HG03565 (cell line): ENCODE data around the gene ZCCHC14.

Experiments
- ATAC-seq: cut with Tn5 transposase; IDR thresholded peaks from one replicate; pipeline ENCODE4 v1.9.1; 2021; ENCODE audit warnings: mild to moderate bottlenecking, moderate library complexity; ENCODE audit not compliant: unreplicated experiment

The ZCCHC14 gene

DNA sequence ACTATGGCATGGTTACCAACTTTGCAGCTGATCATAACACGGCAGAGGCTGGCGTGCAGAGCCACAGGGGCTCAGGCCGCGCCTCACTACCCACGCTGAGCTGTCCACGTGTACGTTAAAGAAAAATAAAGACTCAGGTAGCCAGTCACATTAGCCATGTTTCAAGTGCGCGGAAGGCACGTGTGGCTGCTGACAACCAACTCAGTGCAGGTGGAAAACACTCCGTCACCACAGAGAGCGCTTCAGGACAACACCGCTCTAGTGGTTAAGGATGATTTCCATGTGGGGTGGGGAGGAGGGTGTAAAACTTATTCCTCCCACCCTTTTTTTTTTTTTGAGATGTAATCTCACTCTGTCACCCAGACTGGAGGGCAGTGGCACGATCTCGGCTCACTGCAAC, 33.8 kb downstream of the ZCCHC14 start:
- ATAC-seq = no peak

DNA sequence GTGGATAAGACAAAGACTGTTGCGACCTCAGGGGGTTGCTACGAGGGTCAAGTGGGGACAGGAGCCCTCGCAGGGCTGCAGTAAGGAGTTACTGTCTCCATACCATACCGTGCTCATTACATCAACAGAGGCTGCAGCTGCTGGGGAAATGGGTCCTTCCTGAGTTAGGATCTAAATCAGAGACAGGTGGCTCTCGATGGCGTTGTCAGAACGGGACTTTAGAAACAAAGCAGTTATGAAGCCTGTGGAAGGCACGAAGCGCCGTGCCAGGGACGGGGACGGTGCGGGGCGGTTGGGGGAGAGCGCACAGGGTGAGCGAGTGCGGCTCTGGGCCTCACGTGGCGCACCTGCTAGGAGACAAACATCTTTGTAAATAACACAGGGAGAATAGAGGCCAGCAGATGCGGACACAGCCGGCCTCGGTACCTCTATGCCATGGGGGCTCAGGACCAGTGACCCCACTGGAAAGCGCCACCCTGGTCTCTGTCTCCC, 34.4 kb downstream of the ZCCHC14 start:
- no peak for ATAC-seq

DNA sequence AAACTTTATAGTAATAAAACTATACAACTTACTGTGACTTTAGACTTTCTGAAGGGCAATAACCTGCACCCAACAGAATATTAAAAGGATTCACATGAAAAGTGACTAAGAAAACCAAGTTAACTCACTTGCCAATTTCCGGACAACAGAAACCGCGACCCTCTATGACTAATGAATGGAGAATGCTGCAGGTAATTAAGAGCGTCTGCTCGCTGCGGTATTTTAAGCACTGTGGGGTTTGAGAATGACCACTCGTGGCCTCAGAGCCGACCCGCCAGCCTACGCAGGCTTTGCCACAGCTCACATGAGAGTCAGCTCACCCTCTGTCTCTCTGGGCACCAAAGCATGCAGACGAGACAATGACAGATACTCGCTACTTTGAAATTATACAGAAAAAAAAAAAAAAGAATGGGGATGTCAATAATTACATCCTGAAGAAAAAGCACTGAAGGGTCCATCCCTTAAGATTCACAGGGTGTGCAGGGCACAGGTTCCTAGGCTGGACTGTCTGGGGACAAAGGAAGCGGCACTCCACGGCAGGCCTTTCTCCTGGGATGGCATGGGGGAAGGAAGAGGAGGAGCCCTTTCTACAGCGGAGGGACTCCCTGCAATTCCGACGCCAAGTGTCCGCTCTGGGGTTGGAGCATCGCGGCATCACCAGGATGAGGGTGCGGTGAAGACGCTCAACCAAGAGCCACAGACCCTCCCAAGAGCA, 35.0 kb downstream of the ZCCHC14 start:
- no peak for ATAC-seq

DNA sequence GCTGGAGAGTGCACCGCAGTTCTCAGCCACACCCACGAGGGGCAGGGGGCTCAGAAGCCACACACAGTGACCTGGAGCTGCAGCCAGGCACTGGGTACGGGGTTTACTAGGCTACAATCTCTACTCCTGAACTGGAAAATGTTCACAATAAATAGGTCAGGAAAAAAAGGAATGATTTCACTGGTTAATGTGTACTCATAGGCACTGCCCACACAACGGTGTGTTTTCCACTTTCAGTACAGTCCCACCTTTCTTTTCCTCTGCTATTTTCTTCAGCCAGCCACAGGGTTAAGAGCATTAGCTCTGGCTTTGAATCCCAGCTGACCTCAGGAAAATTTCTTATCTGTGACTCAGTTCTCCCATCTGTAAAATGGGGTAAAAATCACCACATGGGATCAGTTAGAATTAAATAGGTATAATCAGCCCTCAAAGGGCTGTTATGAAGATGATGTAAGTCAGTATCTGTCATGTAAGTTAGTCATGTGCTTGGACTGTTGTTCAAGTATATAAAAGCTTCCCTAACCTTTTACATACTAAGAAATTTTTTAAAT, 35.7 kb downstream of the ZCCHC14 start:
- no peak for ATAC-seq

DNA sequence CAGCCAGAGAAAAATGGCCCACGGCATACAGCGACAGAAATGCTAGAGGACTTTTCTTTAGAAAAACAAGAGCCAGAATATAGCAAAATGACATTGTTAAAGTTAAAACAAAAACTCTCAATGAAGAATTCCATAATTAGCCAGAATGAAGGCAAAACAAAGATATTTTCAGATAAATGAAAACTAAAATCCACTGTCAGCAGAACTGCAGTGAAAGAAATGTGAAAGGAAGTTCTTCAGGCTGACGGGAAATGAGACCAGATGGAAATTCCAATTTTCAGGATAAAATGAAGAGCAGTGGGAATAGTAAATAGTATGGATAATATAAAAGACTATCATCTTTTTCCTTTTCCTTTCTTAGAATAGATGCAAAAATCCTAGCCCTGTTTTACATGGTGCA, 38.4 kb downstream of the ZCCHC14 start:
- ATAC-seq = no peak

DNA sequence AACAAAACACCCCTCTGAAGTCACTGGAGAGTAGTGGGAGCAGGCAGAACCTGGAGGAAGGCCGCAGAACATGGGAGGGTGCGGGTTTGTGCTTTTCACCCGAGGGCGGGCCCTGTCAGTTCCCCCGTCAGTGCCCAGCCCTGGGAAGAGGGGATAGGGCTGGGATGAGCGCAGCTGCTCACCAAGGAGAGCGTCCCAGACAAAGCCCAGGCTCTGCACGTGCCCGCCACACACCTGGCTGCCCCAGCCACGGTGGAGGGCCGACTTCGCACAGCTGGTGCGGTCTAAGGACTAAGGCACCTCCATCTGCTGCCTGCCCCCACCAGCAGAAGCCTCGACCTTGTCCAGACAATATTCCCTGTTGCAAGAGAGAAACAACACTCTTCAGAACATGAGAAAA, 39.5 kb downstream of the ZCCHC14 start:
- no peak for ATAC-seq

DNA sequence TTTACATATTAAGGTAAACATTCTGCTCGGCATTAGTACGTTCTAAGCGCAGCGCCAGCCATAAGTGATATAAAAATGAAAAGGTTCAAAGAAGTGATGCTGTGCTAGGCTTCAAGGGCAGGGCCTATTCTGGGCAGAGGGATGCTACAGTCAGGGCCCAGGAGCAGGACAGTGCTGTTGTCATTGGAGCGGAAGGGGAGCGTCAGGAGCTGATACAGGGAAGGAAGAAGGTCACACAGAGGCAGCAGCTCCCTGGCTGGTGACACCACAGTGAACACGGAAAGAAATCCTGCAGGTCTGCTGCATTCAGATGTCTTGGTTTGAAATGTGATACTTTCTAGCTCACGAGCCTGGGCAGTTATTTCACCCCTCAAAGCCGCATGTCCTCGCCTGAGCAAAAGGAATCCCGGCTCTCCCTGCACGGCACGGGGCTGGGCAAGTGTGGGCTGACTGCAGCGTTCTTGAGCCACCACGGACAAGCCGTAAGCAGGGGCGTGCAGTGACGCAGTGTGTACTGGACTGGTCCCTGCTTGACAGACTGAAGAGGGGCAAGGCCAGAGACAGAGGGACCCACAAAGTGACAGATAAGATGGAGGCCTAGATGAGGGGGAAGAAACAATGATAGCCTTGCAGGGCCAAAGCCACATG, 41.1 kb downstream of the ZCCHC14 start:
- ATAC-seq = no peak

DNA sequence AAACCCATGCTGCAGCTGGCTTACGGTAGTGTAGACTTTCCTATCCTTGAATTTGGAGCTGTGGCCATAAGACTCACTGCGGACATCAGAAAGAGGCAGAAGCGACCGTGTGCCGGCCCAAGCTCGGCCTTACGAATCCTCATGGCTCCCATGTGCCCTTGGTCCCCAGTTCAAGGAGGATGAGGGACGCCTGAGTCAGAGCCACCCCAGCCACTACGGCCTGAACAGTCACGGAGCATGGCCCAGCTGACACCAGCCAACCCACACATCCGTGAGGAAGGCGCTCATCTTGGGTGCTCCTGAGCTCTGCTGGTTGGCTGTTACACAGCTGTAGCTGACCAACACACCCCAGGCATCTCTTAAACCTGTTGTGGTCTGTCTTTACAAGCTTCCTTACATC, 44.0 kb downstream of the ZCCHC14 start:
- ATAC-seq = no peak

DNA sequence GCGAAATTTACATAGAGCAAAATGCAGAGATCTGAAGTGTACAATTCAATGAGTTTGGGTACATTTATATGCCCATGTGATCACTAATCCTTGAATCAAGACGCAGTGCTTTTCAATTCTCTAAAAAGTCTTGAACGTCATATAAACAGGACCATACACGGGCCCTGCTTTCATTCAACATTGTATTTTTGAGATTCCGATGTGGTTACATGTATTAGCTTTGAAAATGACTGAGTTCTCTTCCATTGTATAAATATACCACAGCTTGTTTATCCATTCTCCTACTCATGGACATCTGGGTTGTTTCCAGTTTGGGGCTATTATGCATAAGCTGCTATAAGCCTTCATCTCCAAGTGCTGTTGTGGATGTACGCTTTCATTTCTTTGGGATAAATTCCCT, 45.5 kb downstream of the ZCCHC14 start:
- no peak for ATAC-seq

DNA sequence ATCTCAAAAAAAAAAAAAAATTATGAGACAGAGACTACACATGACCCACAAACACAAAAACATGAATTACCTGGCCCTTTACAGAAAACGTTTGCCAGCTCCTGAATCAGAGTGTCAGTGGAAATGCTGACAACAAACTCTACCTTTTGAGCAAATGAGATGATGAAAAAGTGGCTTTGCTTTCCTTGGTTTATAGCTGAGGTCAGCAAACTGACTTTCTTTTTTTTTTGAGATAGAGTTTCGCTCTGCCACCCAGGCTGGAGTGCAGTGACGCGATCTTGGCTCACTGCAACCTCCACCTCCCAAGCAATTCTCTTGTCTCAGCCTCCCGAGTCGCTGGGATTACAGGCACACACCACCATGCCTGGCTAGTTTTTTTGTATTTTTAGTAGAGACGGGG, 46.3 kb downstream of the ZCCHC14 start:
- no peak for ATAC-seq

DNA sequence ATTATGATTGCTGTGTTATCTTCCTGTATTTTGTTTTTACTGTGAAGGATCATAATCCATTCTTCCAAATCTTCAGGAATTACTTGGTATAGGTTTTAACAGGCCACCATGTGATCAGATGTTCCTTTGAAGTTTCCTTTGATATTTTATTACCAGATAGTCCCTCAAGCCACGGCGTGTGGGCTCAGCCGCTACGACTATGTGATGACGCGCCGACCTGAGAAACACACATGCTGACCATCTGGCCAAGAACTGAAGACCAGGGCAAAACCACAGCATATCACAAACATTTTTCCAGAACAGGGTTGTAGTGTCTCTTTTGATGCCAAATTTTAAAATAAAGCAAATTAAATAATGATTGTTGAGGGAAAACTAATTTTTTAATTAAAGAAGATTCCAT, 47.3 kb downstream of the ZCCHC14 start:
- no peak for ATAC-seq

DNA sequence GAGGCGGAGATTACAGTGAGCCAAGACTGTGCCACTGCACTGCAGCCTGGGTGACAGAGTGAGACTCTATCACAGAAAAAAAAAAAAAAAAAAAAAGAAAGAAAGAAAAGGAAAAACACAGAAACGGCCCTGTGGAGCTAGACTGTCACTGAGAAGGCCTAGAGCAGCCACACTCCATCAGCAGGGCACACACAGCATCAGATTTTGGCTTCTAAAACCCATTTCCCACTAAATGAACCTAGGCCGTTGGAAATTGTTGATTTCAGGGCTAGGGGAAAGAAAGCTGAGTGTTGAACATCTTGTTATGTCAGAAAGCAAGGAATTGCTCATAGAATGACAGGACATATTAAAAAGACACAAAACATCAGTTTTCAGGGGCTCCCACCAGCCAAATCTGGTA, 48.9 kb downstream of the ZCCHC14 start:
- ATAC-seq = no peak

DNA sequence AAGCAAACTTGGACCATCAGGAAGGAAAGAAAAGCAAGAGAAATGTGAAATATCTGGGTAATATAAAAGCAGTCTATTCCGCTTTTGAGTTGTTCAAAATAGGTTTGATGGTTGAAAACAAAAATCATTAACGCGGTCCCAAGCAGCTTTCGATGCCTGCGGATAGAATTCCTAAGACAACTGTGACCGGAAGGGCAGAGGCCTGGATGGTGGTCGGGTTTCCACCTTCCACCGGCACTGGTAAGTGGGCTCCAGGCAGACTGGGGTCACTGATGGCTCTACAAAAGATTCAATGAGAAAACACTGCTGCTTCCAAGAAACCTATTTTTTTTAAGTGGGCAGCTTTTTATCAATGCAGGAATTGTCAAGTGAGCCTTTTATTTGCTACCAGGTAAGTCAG, 49.8 kb downstream of the ZCCHC14 start:
- no peak for ATAC-seq

DNA sequence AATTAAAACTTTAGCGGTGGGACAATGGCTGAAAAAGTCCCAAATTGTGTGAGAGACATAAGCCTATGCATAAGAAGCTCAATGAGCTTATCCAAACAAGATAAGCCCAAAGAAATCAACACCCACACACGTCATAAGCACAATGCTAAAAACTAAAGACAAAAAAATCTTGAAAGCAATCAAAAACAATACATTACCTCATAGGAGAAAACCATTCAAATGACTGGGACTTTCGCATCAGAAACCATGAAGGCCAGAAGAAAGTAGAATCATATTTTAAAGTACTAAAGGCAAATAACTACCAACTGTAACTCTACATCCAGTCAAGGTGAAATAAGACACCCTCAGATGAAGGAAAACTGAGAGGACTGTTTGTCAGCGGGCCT, 50.2 kb downstream of the ZCCHC14 start:
- ATAC-seq = no peak

DNA sequence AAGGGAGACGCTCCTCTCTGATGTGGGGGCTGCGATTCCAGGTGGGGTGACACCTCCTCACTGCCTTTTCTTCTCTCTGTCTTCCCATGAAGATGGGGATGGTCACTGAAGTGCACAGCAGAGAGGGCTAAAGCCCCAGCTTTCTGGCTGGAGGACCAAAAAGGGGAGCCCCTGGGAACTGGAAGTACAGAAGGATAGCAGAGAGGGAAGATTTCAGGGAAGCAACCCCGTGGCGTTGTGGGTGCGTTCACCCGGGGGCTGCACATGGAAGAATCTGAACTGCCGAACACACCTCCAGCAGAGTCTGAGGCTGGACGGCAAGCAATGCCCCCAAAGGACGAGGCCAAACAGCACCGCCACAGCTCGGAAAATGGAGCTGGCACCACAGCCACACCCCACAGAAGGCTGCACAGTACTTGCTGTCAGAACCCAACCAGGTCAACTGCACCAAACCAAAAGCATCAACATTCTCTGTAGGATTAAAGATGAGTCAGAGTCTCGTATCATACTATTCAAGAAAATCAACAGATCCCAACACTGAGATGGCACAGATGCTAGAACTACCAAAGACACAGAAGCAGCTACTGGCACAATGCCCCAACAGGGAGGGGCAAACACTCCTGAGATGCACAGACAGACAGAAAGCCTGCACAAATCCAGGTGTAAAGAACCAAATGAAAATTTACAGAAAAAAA, 50.8 kb downstream of the ZCCHC14 start:
- no peak for ATAC-seq

DNA sequence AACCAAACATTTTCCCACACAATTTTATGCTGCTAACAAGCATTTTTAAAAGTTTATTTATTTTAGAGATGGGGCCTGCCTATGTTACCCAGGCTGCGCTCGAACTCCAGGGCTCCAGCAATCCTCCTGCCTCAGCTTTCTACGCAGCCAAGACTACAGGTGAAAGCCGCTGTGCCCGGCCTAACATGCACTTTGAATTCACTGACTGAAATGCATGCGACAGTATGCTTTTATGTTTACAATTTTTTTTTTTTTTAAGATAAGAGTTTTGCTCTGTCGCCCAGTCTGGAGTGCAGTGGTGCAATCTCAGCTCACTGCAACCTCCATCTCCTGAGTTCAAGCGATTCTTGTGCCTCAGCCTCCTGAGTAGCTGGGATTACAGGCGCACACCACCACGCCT, 52.9 kb downstream of the ZCCHC14 start:
- no peak for ATAC-seq

DNA sequence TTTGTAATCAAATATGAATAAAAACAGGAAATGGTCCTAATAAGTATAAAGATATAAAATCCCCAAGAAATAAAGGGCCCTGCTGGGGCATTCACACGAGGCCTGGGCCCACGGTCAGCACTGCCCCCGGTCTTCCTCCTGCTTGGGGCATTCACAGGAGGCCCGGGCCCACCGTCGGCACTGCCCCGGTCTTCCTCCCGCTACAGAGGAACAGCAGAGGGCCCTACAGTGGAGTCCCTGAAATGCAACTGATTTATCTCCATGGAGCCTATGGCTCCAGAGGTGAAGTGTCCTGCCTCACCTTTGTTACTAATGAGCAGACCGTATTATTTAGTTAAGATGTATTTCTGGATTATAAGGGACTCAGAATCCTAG, 54.2 kb downstream of the ZCCHC14 start:
- no peak for ATAC-seq

DNA sequence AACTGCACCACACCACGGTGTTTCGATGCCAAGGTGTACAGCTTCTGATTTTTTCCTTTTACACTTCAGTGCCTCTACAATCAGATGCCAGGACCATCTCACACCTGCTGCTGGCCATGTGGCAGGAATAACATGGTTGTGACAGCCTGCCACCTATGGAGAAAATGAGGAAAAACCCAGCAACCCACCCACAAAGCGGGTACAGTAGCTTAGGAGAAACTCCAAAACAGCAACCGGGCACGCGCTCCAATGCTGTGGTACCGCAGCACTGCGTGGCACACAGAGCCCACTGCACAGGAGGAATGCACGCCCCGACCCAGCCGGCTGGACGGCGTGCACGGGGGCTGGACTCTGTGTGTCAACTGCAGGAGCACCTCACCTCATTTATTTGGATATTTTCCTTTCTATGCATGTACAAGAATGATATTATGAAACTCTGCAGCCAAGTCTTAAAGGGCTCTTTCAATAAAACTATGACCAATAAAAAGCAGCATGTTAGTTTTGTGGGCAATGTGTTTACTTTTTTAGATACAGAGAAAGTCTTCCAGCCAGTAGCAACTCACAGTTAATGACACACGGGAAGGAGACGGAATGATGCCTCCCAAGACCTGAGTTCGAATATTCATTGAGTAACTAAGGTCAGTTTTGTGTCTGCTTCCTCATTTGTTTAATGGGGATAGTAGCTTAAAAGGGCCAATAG, 54.8 kb downstream of the ZCCHC14 start:
- ATAC-seq = no peak

DNA sequence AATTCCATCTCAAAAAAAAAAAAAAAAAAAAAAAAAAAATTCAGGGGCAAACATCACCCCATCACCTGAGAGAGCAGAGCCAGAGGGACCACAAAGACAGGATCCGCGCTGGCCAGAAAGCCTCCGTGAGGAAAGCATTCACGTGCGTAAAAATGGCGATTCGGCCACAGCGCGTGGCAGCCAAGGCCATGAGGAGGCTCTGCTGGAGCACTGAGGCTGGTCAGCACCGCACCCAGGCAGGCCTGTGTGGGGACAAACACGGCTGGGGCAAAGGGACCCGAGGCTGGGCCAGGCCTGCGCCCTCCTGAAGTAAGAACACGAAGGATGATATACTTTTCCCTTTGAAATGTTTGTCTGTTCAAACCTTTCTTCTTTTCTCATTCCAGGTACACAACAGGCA, 55.5 kb downstream of the ZCCHC14 start:
- no peak for ATAC-seq

DNA sequence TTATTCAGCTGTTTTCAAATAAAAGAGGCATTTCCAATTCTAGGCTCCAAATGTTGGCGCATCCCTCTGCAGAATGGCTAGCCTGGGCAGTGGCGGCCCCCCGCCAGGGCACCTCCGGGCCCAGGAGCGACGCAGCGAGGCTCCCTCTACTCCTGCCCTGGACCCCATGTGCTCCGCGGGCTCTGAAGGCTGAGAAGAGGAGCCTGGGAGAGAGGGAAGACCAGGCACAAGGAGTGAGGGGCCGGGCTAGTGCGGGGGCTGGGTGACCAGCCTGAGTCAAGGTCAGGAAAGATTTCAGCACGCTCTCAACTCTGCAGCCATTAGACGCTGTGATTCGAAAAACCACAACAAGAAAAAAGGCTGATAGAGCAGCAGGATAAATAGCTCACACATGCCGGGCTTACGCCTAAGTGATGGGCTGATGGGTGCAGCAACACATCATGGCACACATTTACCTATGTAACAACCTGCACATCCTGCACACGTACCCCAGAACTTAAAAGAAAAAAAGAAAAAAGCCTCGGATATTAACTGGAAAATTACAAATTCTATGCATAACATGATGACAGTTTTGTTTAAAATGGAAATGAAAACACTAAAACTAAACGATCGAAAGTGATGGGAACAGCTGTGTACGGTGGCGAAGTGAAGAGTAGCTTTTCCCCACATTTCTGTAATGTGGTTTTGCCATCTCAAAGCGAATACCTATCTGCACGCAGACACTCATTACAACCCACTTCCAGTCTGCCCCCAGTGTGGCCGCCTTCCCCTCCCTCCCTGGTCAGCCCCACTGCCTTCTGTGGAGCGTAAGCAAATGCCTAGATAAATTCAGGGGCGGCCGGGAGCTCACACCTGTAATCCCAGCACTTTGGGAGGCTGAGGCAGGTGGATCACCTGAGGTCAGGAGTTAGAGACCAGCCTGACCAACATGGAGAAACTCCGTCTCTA, 56.3 kb downstream of the ZCCHC14 start:
- no peak for ATAC-seq
